Osteoblast (primary cell): ENCODE data around the gene COG5. TPM values are rescaled to one million over a fixed set of nuclear protein-coding genes. Genes with fewer than 3 reads are reported as not detected.

Experiments
- DNase-seq: peaks from one replicate; pipeline ENCODE4 v3.0.0; 2011; ENCODE audit warnings: low spot score, mixed read lengths; ENCODE audit not compliant: insufficient read length; ENCODE audit errors: missing footprints
- H2AFZ ChIP-seq: 2 replicates; pipeline ENCODE4 v1.6.0; 2011; ENCODE audit warnings: mild to moderate bottlenecking, low read length
- H3K27ac ChIP-seq: 2 replicates; pipeline ENCODE4 v1.5.1; 2011; ENCODE audit warnings: mild to moderate bottlenecking, low read depth, low read length, moderate library complexity
- H3K27me3 ChIP-seq: 2 replicates; pipeline ENCODE4 v1.6.0; 2012; ENCODE audit warnings: mild to moderate bottlenecking, control low read depth, inconsistent platforms, low read length, moderate library complexity; ENCODE audit not compliant: insufficient read depth
- H3K36me3 ChIP-seq: 2 replicates; pipeline ENCODE4 v1.5.1; 2011; ENCODE audit warnings: mild to moderate bottlenecking, low read length, control low read depth, moderate library complexity; ENCODE audit not compliant: insufficient read depth
- H3K4me1 ChIP-seq: 2 replicates; pipeline ENCODE4 v1.5.1; 2011; ENCODE audit warnings: mild to moderate bottlenecking, low read length, control low read depth, moderate library complexity; ENCODE audit not compliant: insufficient read depth
- H3K4me2 ChIP-seq: 2 replicates; pipeline ENCODE4 v1.6.0; 2011; ENCODE audit warnings: mild to moderate bottlenecking, low read length; ENCODE audit not compliant: insufficient read depth
- H3K4me3 ChIP-seq: fragments of 200-600 bp; sonication (generic); 3 replicates; pipeline ENCODE4 v1.5.1; 2012; ENCODE audit warnings: mild to moderate bottlenecking, low read length, inconsistent platforms; ENCODE audit not compliant: insufficient read depth
- H3K79me2 ChIP-seq: 2 replicates; pipeline ENCODE4 v1.6.0; 2012; ENCODE audit warnings: mild to moderate bottlenecking, low read length, control low read depth, inconsistent platforms; ENCODE audit not compliant: insufficient read depth
- H3K9me3 ChIP-seq: 2 replicates; pipeline ENCODE4 v1.5.1; 2011; ENCODE audit warnings: low read depth, low read length, control low read depth
- H4K20me1 ChIP-seq: 2 replicates; pipeline ENCODE4 v1.6.0; 2012; ENCODE audit warnings: mild to moderate bottlenecking, low read length, control low read depth; ENCODE audit not compliant: insufficient read depth
- total RNA-seq: library from RNA; depleted of rRNA; stranded (reverse); fragments of >200 nt; gene quantifications from 2 replicates; pipeline ENCODE4 v1.2.3, GENCODE V29; 2012
- TF ChIP-seq, protein P1 (sequence below): IDR thresholded peaks from 2 replicates; pipeline ENCODE4 v1.5.1; 2011; ENCODE audit warnings: mild to moderate bottlenecking, low read depth, low read length, moderate library complexity; ENCODE audit errors: extremely low read depth

Gene COG5
- total RNA-seq, 1 donor: 29.7 TPM

GRCh38 chr7:107495516-107495915 lies 68.2 kb downstream of the COG5 start:
- TF ChIP-seq, protein P1, sequence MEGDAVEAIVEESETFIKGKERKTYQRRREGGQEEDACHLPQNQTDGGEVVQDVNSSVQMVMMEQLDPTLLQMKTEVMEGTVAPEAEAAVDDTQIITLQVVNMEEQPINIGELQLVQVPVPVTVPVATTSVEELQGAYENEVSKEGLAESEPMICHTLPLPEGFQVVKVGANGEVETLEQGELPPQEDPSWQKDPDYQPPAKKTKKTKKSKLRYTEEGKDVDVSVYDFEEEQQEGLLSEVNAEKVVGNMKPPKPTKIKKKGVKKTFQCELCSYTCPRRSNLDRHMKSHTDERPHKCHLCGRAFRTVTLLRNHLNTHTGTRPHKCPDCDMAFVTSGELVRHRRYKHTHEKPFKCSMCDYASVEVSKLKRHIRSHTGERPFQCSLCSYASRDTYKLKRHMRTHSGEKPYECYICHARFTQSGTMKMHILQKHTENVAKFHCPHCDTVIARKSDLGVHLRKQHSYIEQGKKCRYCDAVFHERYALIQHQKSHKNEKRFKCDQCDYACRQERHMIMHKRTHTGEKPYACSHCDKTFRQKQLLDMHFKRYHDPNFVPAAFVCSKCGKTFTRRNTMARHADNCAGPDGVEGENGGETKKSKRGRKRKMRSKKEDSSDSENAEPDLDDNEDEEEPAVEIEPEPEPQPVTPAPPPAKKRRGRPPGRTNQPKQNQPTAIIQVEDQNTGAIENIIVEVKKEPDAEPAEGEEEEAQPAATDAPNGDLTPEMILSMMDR: no peak
- H3K79me2 ChIP-seq: peaks cover 40% of the 10 kb centered on the region
- H3K4me3 ChIP-seq: no peak overlapping the region

DNA sequence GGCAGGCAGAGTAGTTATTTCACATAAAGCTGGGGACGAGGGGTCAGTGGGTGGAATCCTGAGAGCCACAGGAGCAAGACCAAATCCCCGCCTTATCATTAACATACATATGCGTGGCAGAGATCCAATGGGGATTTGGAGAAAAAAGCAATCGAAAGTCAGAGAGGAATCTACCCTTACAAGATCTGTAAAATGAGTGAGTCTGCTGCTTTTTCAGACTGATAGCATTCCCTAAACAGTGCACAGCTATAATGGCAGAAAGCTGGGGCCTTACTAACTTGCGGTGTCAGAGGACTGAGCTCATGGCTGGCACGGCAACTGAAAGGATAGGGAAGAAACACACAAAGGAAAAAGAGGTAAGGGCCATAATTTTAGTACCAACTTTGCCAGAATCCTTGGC lies 68.8 kb downstream of the COG5 start:
- TF ChIP-seq, protein P1: no peak
- Histone ChIP-seq H4K20me1 (peaks cover 7% of the 10 kb centered on the region), H3K36me3 (no peaks in the 10 kb centered on the region), H3K4me2 (no peak overlapping the region), H3K4me3 (no peak overlapping the region), H3K4me1 (peaks cover 5% of the 10 kb centered on the region), H3K27me3 (no peaks in the 10 kb centered on the region), H3K9me3 (no peaks in the 10 kb centered on the region), H2AFZ (no peak overlapping the region), H3K27ac (no peak overlapping the region), H3K79me2 (peaks cover 40% of the 10 kb centered on the region)
- no peak for DNase-seq

More at GRCh38 chr7:107495516-107495915, 68.2 kb downstream of the COG5 start:
- peaks cover 7% of the 10 kb centered on the region for H4K20me1 ChIP-seq
- no peaks in the 10 kb centered on the region for H3K36me3 ChIP-seq
- H3K9me3 ChIP-seq: no peaks in the 10 kb centered on the region
- H3K27ac ChIP-seq: no peak overlapping the region
- H3K27me3 ChIP-seq: no peaks in the 10 kb centered on the region
- peaks cover 5% of the 10 kb centered on the region for H3K4me1 ChIP-seq
- no peak overlapping the region for H2AFZ ChIP-seq
- DNase-seq: no peak
- no peak overlapping the region for H3K4me2 ChIP-seq

- TF ChIP-seq, protein P1: no peak
- H3K27ac ChIP-seq: no peak overlapping the region
- no peaks in the 10 kb centered on the region for H3K9me3 ChIP-seq
- peaks cover 42% of the 10 kb centered on the region for H3K79me2 ChIP-seq
- peaks cover 5% of the 10 kb centered on the region for H3K4me1 ChIP-seq
- no peak overlapping the region for H2AFZ ChIP-seq
- no peaks in the 10 kb centered on the region for H3K27me3 ChIP-seq
- H3K4me3 ChIP-seq: no peak overlapping the region
- no peak overlapping the region for H3K4me2 ChIP-seq
- no peaks in the 10 kb centered on the region for H3K36me3 ChIP-seq
- DNase-seq: no peak
- H4K20me1 ChIP-seq: peaks cover 7% of the 10 kb centered on the region
These were observed 69.4 kb downstream of the COG5 start for GRCh38 chr7:107494315-107494751.

- Histone ChIP-seq H3K36me3 (no peaks in the 10 kb centered on the region), H3K4me3 (no peak overlapping the region), H3K79me2 (peaks cover 34% of the 10 kb centered on the region), H3K4me2 (no peak overlapping the region), H3K27me3 (no peaks in the 10 kb centered on the region), H3K27ac (no peak overlapping the region), H3K9me3 (no peaks in the 10 kb centered on the region), H4K20me1 (peaks cover 7% of the 10 kb centered on the region), H3K4me1 (peaks cover 5% of the 10 kb centered on the region), H2AFZ (no peak overlapping the region)
- no peak for DNase-seq
- TF ChIP-seq, protein P1: no peak
These were observed 70.8 kb downstream of the COG5 start for GRCh38 chr7:107492875-107493274.
